HK-2 (cell line): ENCODE data around the gene CPSF3.
A peak's percentile ranks its signal among the peaks of the same experiment; 100 is the strongest.
"Not testable (repeated sequence)": the region's sequence is repeated elsewhere in the genome, so short reads cannot be mapped to it uniquely, and the experiment has no call there.

ENCODE experiments used
- DNase-seq: peaks from one replicate; pipeline ENCODE4 v3.0.0-alpha.2; 2018; ENCODE audit not compliant: unreplicated experiment

CPSF3 gene

GRCh38 chr2:9466147-9466683 lies 42.8 kb downstream of the CPSF3 start:
- DNase-seq: no peak

- peak; percentile 62 for DNase-seq
These were observed 44.2 kb downstream of the CPSF3 start for GRCh38 chr2:9467687-9468086.

- DNase-seq: no peak
These were observed 47.8 kb downstream of the CPSF3 start for GRCh38 chr2:9471206-9471605.

GRCh38 chr2:9472511-9472910 lies 49.1 kb downstream of the CPSF3 start:
- DNase-seq: no peak

GRCh38 chr2:9473308-9473984 lies 50.0 kb downstream of the CPSF3 start:
- no peak for DNase-seq

GRCh38 chr2:9473985-9474360 lies 50.5 kb downstream of the CPSF3 start:
- DNase-seq: no peak

GRCh38 chr2:9474361-9475057 lies 51.1 kb downstream of the CPSF3 start, which contains the start of gene IAH1:
TSS of gene IAH1 (plus strand) at chr2:9474551. CDS start at chr2:9474567, 16 bp downstream.
- peak; percentile 64 for DNase-seq

- no peak for DNase-seq
These were observed 54.5 kb downstream of the CPSF3 start for GRCh38 chr2:9477914-9478313.

GRCh38 chr2:9478526-9478925 lies 55.1 kb downstream of the CPSF3 start:
- DNase-seq: no peak

GRCh38 chr2:9480157-9480556 lies 56.7 kb downstream of the CPSF3 start:
- DNase-seq: no peak

- DNase-seq: no peak
These were observed 59.7 kb downstream of the CPSF3 start for GRCh38 chr2:9483107-9483506.

- DNase-seq: no peak
These were observed 61.1 kb downstream of the CPSF3 start for GRCh38 chr2:9484533-9484932.

GRCh38 chr2:9488583-9489547 lies 65.4 kb downstream of the CPSF3 start:
- no peak for DNase-seq

GRCh38 chr2:9490789-9491188 lies 67.3 kb downstream of the CPSF3 start:
- DNase-seq: no peak

GRCh38 chr2:9492927-9493326 lies 69.5 kb downstream of the CPSF3 start:
- no peak for DNase-seq

GRCh38 chr2:9493478-9493877 lies 70.0 kb downstream of the CPSF3 start:
- DNase-seq: no peak

GRCh38 chr2:9494081-9494480 lies 70.6 kb downstream of the CPSF3 start:
- DNase-seq: no peak

- no peak for DNase-seq
These were observed 73.6 kb downstream of the CPSF3 start for GRCh38 chr2:9497017-9497416.

GRCh38 chr2:9498210-9498609 lies 74.8 kb downstream of the CPSF3 start:
- DNase-seq: no peak

GRCh38 chr2:9508931-9509330 lies 85.5 kb downstream of the CPSF3 start:
- DNase-seq: no peak

- DNase-seq: not testable (repeated sequence)
These were observed 90.5 kb downstream of the CPSF3 start for GRCh38 chr2:9513946-9514345.
